A673 (cell line): ENCODE data around the gene GRIN2A. TPM values are rescaled to one million over a fixed set of nuclear protein-coding genes. Genes with fewer than 3 reads are reported as not detected.

Experiments used
- BruUV-seq: library from RNA; stranded (reverse); fragments of 400-500 nt; replicated peaks from 2 replicates; lab custom pipeline; 2021; lab: Mats Ljungman, UMichigan
- CTCF ChIA-PET: fragments of 300-600 bp; sonication (Branson Sonifier 250); formaldehyde crosslinking; loops from one replicate; lab custom pipeline; 2022; ENCODE audit warnings: antibody characterized with exemption; lab: Charles Lee
- POLR2A ChIA-PET: fragments of 300-600 bp; sonication (Branson Sonifier 250); formaldehyde crosslinking; loops from one replicate; lab custom pipeline; 2022; ENCODE audit warnings: antibody characterized with exemption; ENCODE audit not compliant: low non-redundant PET; lab: Charles Lee
- DNase-seq: peaks from one replicate; pipeline ENCODE4 v3.0.0-alpha.2; 2015; ENCODE audit warnings: low spot score
- H3K27ac ChIP-seq: fragments of 200-600 bp; sonication (generic); 2 replicates; pipeline ENCODE4 v1.5.1; 2016; ENCODE audit warnings: mixed run types, low read depth, mild to moderate bottlenecking, mixed read lengths, antibody characterized with exemption, low read length; ENCODE audit not compliant: poor library complexity, severe bottlenecking
- H3K27me3 ChIP-seq: fragments of 200-600 bp; sonication (generic); replicated peaks from 2 replicates; pipeline ENCODE4 v1.6.1; 2017; ENCODE audit warnings: mixed run types, low read depth, mild to moderate bottlenecking, mixed read lengths, antibody characterized with exemption, low read length; ENCODE audit not compliant: insufficient read depth, poor library complexity
- H3K36me3 ChIP-seq: fragments of 200-600 bp; sonication (generic); 2 replicates; pipeline ENCODE4 v1.6.1; 2016; ENCODE audit warnings: mixed run types, mild to moderate bottlenecking, mixed read lengths, antibody characterized with exemption, low read length; ENCODE audit not compliant: insufficient read depth, poor library complexity, severe bottlenecking
- H3K4me1 ChIP-seq: fragments of 200-600 bp; sonication (generic); 2 replicates; pipeline ENCODE4 v1.6.1; 2017; ENCODE audit warnings: mixed run types, mild to moderate bottlenecking, mixed read lengths, antibody characterized with exemption, low read length; ENCODE audit not compliant: insufficient read depth, poor library complexity, severe bottlenecking
- H3K4me3 ChIP-seq: fragments of 200-600 bp; sonication (generic); 2 replicates; pipeline ENCODE4 v1.5.1; 2016; ENCODE audit warnings: low read depth, mixed run types, mild to moderate bottlenecking, mixed read lengths, low read length; ENCODE audit not compliant: poor library complexity, severe bottlenecking
- H3K9me3 ChIP-seq: fragments of 200-600 bp; sonication (generic); 2 replicates; pipeline ENCODE4 v1.6.1; 2016; ENCODE audit warnings: mixed run types, low read depth, mild to moderate bottlenecking, mixed read lengths, antibody characterized with exemption, low read length; ENCODE audit not compliant: poor library complexity, severe bottlenecking
- CTCF ChIP-seq: fragments of 300-800, 200-600 bp; sonication (generic); conservative IDR thresholded peaks from 2 replicates; pipeline ENCODE4 v1.5.1; 2017; ENCODE audit warnings: low read depth, mild to moderate bottlenecking, antibody characterized with exemption, low read length, moderate library complexity, mixed read lengths
- EZH2 ChIP-seq: fragments of 200-600 bp; sonication (generic); IDR thresholded peaks from 2 replicates; pipeline ENCODE4 v1.6.1; 2017; ENCODE audit warnings: borderline replicate concordance, low read depth, mild to moderate bottlenecking, mixed read lengths, antibody characterized with exemption, low read length; ENCODE audit not compliant: poor library complexity, severe bottlenecking
- intact Hi-C: fragments of 100-400 bp; cut with micrococcal nuclease; formaldehyde crosslinking; loops from one replicate; pipeline ENCODE4 v1.10.0; 2022; ENCODE audit not compliant: unreplicated experiment
- total RNA-seq: library from RNA; stranded (reverse); gene quantifications from 2 replicates; pipeline ENCODE4 v1.2.3, GENCODE V29; 2021

Gene GRIN2A
- total RNA-seq, 1 experiment from 2014 or later, result 1.2 TPM

GRCh38 chr16:10048850-10049249, 133.4 kb downstream of the GRIN2A start:
- Histone ChIP-seq H3K9me3 (no peaks in the 10 kb centered on the region), H3K27me3 (no peaks in the 10 kb centered on the region), H3K4me1 (no peaks in the 10 kb centered on the region), H3K27ac (no peak overlapping the region), H3K36me3 (no peaks in the 10 kb centered on the region), H3K4me3 (no peak overlapping the region)
- ChIA-PET CTCF (no interaction called here), POLR2A (no interaction called here)
- DNase-seq, result no peak
- TF ChIP-seq EZH2, result no peak
- no peak for TF ChIP-seq CTCF
- no TSS peak for BruUV-seq
- intact Hi-C loops, result no loop called here

- H3K36me3 ChIP-seq, result no peaks in the 10 kb centered on the region
- H3K27ac ChIP-seq, result no peak overlapping the region
- no peak overlapping the region for H3K4me3 ChIP-seq
- intact Hi-C loops, result no loop called here
- ChIA-PET POLR2A (no interaction called here), CTCF (no interaction called here)
- H3K27me3 ChIP-seq, result no peaks in the 10 kb centered on the region
- DNase-seq, result no peak
- no peaks in the 10 kb centered on the region for H3K9me3 ChIP-seq
- BruUV-seq, result no TSS peak
- TF ChIP-seq EZH2, result no peak
- no peak for TF ChIP-seq CTCF
- H3K4me1 ChIP-seq, result no peaks in the 10 kb centered on the region
These were observed 136.3 kb downstream of the GRIN2A start for GRCh38 chr16:10045947-10046346.

GRCh38 chr16:10045291-10045775, 136.9 kb downstream of the GRIN2A start:
- no TSS peak for BruUV-seq
- CTCF ChIA-PET, result no interaction called here
- DNase-seq, result no peak

More at GRCh38 chr16:10045291-10045775, 136.9 kb downstream of the GRIN2A start:
- POLR2A ChIA-PET, result no interaction called here
- TF ChIP-seq EZH2 (no peak), CTCF (no peak)
- Histone ChIP-seq H3K27ac (no peak overlapping the region), H3K27me3 (no peaks in the 10 kb centered on the region), H3K4me3 (no peak overlapping the region), H3K9me3 (no peaks in the 10 kb centered on the region), H3K4me1 (no peaks in the 10 kb centered on the region), H3K36me3 (no peaks in the 10 kb centered on the region)
- intact Hi-C loops, result no loop called here
